ENCODE measurements around the gene BATF3. TPM values are rescaled to one million over a fixed set of nuclear protein-coding genes. Genes with fewer than 3 reads are reported as not detected.

The BATF3 gene
- 0.60 and 1.2 TPM in 2 replicates for total RNA-seq (ENCODE audit: low replicate concordance)

GRCh38 chr1:212699625-212700222 lies at the start of gene BATF3:
TSS of gene BATF3 (minus strand) at chr1:212699840. CDS start at chr1:212699762, 78 bp downstream.

Other genes starting within 250 kb of the BATF3 start
- 2.3 and 3.2 TPM in 2 replicates for gene ATF3, start 91.1 kb downstream of the BATF3 start, total RNA-seq (ENCODE audit: low replicate concordance)
- gene NSL1, start 91.9 kb upstream of the BATF3 start, total RNA-seq (ENCODE audit: low replicate concordance) = 10.5 and 19.5 TPM in 2 replicates
- 10.7 and 11.8 TPM in 2 replicates for gene TATDN3, start 92.1 kb upstream of the BATF3 start, total RNA-seq (ENCODE audit: low replicate concordance)
- gene SPATA45, start 147.8 kb upstream of the BATF3 start, total RNA-seq (ENCODE audit: low replicate concordance) = not detected in 2 replicates
- 5.6 TPM in 2 replicates for gene FLVCR1, start 158.4 kb upstream of the BATF3 start, total RNA-seq (ENCODE audit: low replicate concordance)

All from smooth muscle cell of the coronary artery (primary cell).